Right atrium auricular region (tissue), 2 donors: ENCODE results near the gene TTLL11. TPM values are rescaled to one million over a fixed set of nuclear protein-coding genes. Genes with fewer than 3 reads are reported as not detected.

ENCODE experiments used
- DNase-seq: peaks from one replicate; pipeline ENCODE4 v3.0.0-alpha.2; 2019; ENCODE audit warnings: low spot score
- H3K27ac ChIP-seq, 2 donors: fragments of 200-600 bp; sonication (generic); 1 replicate in 1 of 2; 2 replicates in 1 of 2; pipeline ENCODE4 v1.5.1; 2016 to 2019
- H3K27me3 ChIP-seq, 2 donors: fragments of 200-600 bp; sonication (generic); one replicate each; pipeline versions ENCODE4 v1.5.1 to v1.6.0; 2017 to 2019
- H3K36me3 ChIP-seq: fragments of 200-600 bp; sonication (generic); one replicate; pipeline ENCODE4 v1.5.1; 2016
- H3K4me1 ChIP-seq, 2 donors: fragments of 200-600 bp; sonication (generic); one replicate each; pipeline versions ENCODE4 v1.5.1 to v1.6.0; 2017 to 2019
- H3K4me3 ChIP-seq, 2 donors: fragments of 200-600 bp; sonication (generic); 1 replicate in 1 of 2; 2 replicates in 1 of 2; pipeline ENCODE4 v1.5.1; 2017 to 2019; ENCODE audit warnings: mild to moderate bottlenecking in 1 of 2, moderate library complexity in 1 of 2
- H3K9me3 ChIP-seq, 2 donors: fragments of 200-600 bp; sonication (generic); one replicate each; pipeline ENCODE4 v1.5.1; 2019
- CTCF ChIP-seq, 2 donors: fragments of 200-600 bp; sonication (generic); IDR thresholded peaks; one replicate each; pipeline ENCODE4 v1.5.1; 2019; ENCODE audit warnings: antibody characterized with exemption in 2 of 2
- total RNA-seq, 2 donors: library from RNA; depleted of rRNA; stranded (reverse); fragments of >200 nt; gene quantifications; one replicate each; pipeline ENCODE4 v1.1.0, GENCODE V29; 2016

The TTLL11 gene
- total RNA-seq, 2 donors from 2014 or later: 5.9 to 7.8 TPM

GRCh38 chr9:122110100-122110833 is 17.2 kb upstream of the TTLL11 start:
- DNase-seq: no peak
- Histone ChIP-seq H3K27me3 (no peaks in the 10 kb centered on the region), H3K9me3 (no peaks in the 10 kb centered on the region), H3K4me1 (peaks cover 0 to 21% of the 10 kb centered on the region in 2 donors), H3K4me3 (no peak overlapping the region), H3K36me3 (no peaks in the 10 kb centered on the region), H3K27ac (no peak overlapping the region)
- TF ChIP-seq CTCF (IDR thresholded peaks at IDR 0.05): no peak

GRCh38 chr9:122109035-122109813 is 16.1 kb upstream of the TTLL11 start:
- no peak for TF ChIP-seq CTCF (IDR thresholded peaks at IDR 0.05)

GRCh38 chr9:122107291-122107805 is 14.2 kb upstream of the TTLL11 start:
- Histone ChIP-seq H3K27ac (peak overlapping the region; percentile 63 to 86), H3K9me3 (peaks cover 0 to 8% of the 10 kb centered on the region in 2 donors), H3K27me3 (no peaks in the 10 kb centered on the region), H3K4me1 (peaks cover 0 to 21% of the 10 kb centered on the region in 2 donors), H3K36me3 (no peaks in the 10 kb centered on the region), H3K4me3 (no peak overlapping the region)
- DNase-seq: no peak
- TF ChIP-seq CTCF (IDR thresholded peaks at IDR 0.05): no peak

More at GRCh38 chr9:122109035-122109813, 16.1 kb upstream of the TTLL11 start:
- Histone ChIP-seq H3K9me3 (peaks cover 0 to 4% of the 10 kb centered on the region in 2 donors), H3K36me3 (no peaks in the 10 kb centered on the region), H3K27ac (no peak overlapping the region), H3K4me1 (peaks cover 0 to 21% of the 10 kb centered on the region in 2 donors), H3K4me3 (no peak overlapping the region), H3K27me3 (no peaks in the 10 kb centered on the region)
- DNase-seq: no peak

- Histone ChIP-seq H3K4me3 (no peak overlapping the region), H3K27ac (peak overlapping the region; percentile 63 to 86), H3K36me3 (no peaks in the 10 kb centered on the region), H3K4me1 (peaks cover 0 to 21% of the 10 kb centered on the region in 2 donors), H3K27me3 (no peaks in the 10 kb centered on the region), H3K9me3 (peaks cover 0 to 8% of the 10 kb centered on the region in 2 donors)
- no peak for TF ChIP-seq CTCF (IDR thresholded peaks at IDR 0.05)
- no peak for DNase-seq
Measured at GRCh38 chr9:122106576-122106975, 13.5 kb upstream of the TTLL11 start.

GRCh38 chr9:122103985-122104384 is 10.9 kb upstream of the TTLL11 start:
- peaks cover 0 to 8% of the 10 kb centered on the region in 2 donors for H3K9me3 ChIP-seq
- peaks cover 0 to 21% of the 10 kb centered on the region in 2 donors for H3K4me1 ChIP-seq
- DNase-seq: no peak
- H3K27ac ChIP-seq: no peak overlapping the region
- no peak overlapping the region for H3K4me3 ChIP-seq
- no peak for TF ChIP-seq CTCF (IDR thresholded peaks at IDR 0.05)
- H3K36me3 ChIP-seq: no peaks in the 10 kb centered on the region
- H3K27me3 ChIP-seq: no peaks in the 10 kb centered on the region
